GM19468 (cell line): ENCODE results near the gene OTOA.
"Not testable (repeated sequence)": the region's sequence is repeated elsewhere in the genome, so short reads cannot be mapped to it uniquely, and the experiment has no call there.

Experiments
- ATAC-seq: cut with Tn5 transposase; IDR thresholded peaks from one replicate; pipeline ENCODE4 v1.9.1; 2021; ENCODE audit warnings: mild to moderate bottlenecking, moderate library complexity, moderate number of reproducible peaks; ENCODE audit not compliant: unreplicated experiment; ENCODE audit errors: extremely low read depth

The OTOA gene

GRCh38 chr16:21639493-21639892 lies 24.3 kb upstream of the OTOA start:
- ATAC-seq: no peak

- no peak for ATAC-seq
Measured at GRCh38 chr16:21641916-21642315, 21.9 kb upstream of the OTOA start.

GRCh38 chr16:21642861-21643260 lies 20.9 kb upstream of the OTOA start:
- no peak for ATAC-seq

- ATAC-seq: no peak
Measured at GRCh38 chr16:21643785-21644184, 20.0 kb upstream of the OTOA start.

DNA sequence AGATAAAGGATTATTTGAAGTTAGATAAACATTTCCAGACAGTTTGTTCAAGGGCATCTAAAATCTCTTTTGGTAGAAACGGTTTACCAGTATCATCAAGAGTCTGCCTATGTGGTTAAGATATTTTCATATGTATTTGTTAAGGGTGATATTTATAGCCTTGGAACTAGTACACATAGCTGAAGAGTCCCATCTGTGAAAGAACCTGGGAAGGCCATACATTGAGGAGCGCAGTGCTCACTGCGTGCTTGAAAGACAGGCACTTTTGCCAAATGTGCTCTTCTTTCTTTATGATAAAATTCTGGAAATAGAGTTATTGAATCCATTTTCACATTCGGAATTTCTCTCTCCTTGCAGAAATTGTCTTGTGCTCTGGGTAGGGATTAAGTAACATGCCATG lies 19.1 kb upstream of the OTOA start:
- no peak for ATAC-seq

DNA sequence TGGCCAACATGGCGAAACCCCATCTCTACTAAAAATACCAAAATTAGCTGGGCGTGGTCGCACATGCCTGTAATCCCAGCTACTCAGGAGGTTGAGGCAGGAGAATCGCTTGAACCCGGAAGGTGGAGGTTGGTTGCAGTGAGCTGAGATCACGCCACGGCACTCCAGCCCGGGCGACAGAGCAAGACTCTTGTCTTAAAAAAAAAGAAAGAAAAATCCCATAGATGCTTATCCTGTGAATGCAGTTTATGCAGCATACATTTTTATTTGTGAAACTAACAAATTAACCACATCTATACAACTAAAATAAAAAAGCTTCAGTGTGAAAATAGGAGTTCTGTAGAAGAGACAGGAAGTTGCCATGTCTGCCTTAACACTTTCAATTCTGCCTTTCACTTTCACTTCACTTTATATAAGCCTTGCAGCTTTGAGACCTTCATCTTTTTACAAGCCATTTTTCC lies 18.5 kb upstream of the OTOA start:
- ATAC-seq: no peak

DNA sequence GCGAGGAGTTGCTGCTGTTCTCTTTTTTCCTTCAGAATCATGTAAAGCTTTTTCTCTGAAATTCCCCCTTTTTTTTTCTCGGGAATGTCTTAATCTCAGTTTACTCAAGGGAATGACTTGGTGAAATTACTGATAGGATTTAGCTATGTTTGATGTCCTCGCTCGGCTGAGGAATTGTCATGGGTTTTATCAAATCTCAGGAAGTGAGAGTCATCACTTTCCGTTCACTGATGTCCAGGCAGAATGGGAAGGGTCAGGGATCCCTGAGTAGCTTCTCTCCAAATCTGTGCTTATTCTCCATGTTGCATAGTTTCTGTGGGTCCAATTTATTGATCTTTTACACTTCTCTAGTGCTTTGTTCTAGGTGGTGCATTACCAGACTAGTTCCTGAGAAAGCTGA lies 17.7 kb upstream of the OTOA start:
- ATAC-seq: no peak

GRCh38 chr16:21646721-21647561 lies 16.8 kb upstream of the OTOA start:
- peak; percentile 87 for ATAC-seq

- no peak for ATAC-seq
Measured at GRCh38 chr16:21647562-21648164, 16.1 kb upstream of the OTOA start.

DNA sequence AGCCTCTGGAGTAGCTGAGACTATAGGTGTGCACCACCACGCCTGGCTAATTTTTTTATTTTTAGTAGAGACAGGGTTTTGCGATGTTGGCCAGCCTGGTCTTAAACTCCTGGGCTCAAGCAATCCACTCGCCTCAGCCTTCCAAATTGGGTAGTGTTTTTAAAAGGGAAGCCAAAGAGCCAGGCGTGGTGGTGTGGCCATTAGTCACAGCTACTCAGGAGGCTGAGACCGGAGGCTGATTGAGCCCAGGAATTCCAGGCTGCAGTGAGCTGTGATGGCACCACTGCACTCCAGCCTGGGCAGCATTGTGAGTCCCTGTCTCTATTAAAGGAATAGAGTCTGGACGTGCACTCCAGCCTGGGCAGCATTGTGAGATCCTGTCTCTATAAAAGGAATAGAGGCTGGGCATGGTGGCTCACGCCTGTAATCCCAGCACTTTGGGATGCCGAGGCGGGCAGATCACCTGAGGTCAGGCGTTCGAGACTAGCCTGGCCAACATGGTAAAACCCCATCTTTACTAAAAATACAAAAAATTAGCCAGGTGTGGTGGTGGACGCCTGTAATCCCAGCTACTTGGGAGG lies 13.9 kb upstream of the OTOA start:
- not testable (repeated sequence) for ATAC-seq

GRCh38 chr16:21650521-21650920 lies 13.2 kb upstream of the OTOA start:
- ATAC-seq: no peak

GRCh38 chr16:21651515-21651914 lies 12.3 kb upstream of the OTOA start:
- no peak for ATAC-seq

DNA sequence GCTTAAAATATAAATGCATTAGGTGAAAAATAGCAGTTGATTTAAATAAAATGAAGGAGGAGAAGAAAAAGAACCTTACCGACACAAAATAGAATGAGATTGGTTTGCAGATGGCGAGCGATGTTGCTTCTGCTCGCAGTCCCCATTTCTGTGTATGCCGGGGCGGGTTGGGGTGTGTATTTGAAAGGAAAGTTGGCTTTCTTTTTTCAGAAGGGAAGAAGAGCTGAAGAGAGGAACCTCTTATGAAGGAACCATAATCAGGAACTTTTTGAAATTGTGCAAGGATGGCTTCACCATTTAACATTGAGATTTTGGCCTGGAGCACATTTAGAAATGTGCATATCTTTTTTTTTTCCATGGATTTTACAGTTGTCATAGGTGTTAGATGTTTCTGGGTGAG lies 11.3 kb upstream of the OTOA start, which contains the start of gene IGSF6:
Gene IGSF6, minus strand, starts transcription at position 156 of the 400 bp plus-strand sequence. Its CDS starts 10 bp downstream, at position 146.
- ATAC-seq: no peak

DNA sequence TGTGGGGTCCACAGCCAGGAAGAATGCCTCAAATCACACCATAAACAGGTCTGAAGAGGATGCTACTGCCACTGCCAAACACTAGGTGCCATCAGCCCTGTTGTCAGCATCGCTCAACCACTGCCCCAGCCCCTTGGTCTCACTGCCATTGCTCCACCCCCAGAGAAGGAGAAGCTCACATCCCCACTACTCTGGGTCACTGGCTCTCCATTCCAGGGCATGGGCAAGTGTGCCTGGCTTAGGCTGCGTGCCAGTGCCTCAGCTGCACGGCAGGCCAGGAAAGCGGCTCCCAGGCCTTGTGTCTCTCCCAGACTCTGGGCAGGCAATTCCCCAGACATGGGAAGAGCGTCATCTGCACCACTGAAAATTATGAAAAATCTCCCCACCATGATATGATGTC lies 10.2 kb upstream of the OTOA start:
- ATAC-seq: no peak

DNA sequence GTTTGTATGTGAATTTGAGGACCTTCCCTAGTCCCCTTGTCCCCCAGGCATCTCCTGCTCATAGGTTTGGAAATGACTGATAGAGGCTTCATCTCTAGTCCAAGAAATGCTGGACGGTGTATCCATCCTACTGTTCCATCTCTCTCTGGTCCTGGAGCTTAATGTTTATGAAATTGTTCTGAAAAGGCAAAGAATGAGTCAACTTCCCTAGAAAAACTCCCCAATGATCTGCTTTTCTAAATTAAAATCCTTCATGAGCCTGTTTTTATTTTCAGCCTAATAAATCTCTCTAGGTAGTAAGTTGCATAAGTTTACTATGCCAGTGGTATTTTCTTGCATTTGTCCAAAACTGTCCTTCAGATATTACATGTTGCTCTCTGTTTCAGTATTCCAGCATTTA lies 9.3 kb upstream of the OTOA start:
- ATAC-seq: no peak

- ATAC-seq: no peak
Measured at GRCh38 chr16:21654881-21655280, 8.9 kb upstream of the OTOA start.

- no peak for ATAC-seq
Measured at GRCh38 chr16:21656795-21657768, 6.7 kb upstream of the OTOA start.

DNA sequence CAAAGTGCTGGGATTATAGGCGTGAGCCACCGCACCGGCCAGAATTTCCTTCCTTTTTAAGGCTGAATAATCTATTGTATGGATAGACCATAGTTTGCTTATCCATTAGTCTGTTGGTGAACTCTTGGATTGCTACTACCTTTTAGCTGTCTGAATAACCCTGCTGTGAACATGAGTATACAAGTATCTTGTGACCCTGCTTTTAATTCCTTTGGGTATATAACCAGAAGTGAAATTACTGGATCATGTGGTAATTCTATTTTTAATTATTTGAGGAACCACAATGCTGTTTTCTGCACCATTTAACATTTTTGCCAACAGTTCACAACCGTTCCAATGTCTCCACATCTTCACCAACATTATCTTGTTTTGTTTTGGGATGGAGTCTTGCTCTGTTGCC lies 4.6 kb upstream of the OTOA start:
- no peak for ATAC-seq

- no peak for ATAC-seq
Measured at GRCh38 chr16:21664801-21665492, 1.2 kb downstream of the OTOA start.

- no peak for ATAC-seq
Measured at GRCh38 chr16:21666772-21667171, 3.0 kb downstream of the OTOA start.
